B cell (primary cell): ENCODE data around the gene SRGAP2C. TPM values are rescaled to one million over a fixed set of nuclear protein-coding genes. Genes with fewer than 3 reads are reported as not detected.
"Not testable (repeated sequence)": the region's sequence is repeated elsewhere in the genome, so short reads cannot be mapped to it uniquely, and the experiment has no call there.

ENCODE experiments used
- ATAC-seq: fragments of 200-7000 bp; cut with Tn5 transposase; one replicate; pipeline ENCODE4 v1.10.0; 2021; ENCODE audit warnings: low read depth, mild to moderate bottlenecking, moderate number of reproducible peaks, moderate library complexity
- CTCF ChIA-PET: fragments of 350-600 bp; sonication (Branson Sonifier 250); formaldehyde crosslinking; loops from one replicate; lab custom pipeline; 2021; ENCODE audit warnings: antibody characterized with exemption, inconsistent platforms; lab: Charles Lee
- POLR2A ChIA-PET: fragments of 350-600 bp; sonication (Branson Sonifier 250); formaldehyde crosslinking; loops from one replicate; lab custom pipeline; 2021; ENCODE audit warnings: antibody characterized with exemption; lab: Charles Lee
- DNase-seq: peaks from one replicate; pipeline ENCODE4 v3.0.0; 2013
- H2AFZ ChIP-seq: 2 replicates; pipeline ENCODE4 v1.6.1; 2012; ENCODE audit warnings: mild to moderate bottlenecking, low read depth, low read length; ENCODE audit not compliant: insufficient read depth, poor library complexity, severe bottlenecking
- H3K27ac ChIP-seq, 2 donors: 1 replicate in 1 of 2; 2 replicates in 1 of 2; pipeline ENCODE4 v1.5.1; 2012 to 2013; ENCODE audit warnings: low read length in 2 of 2, mild to moderate bottlenecking in 2 of 2, moderate library complexity in 1 of 2
- H3K27me3 ChIP-seq, 4 experiments: fragments of 200-600 bp in 1 of 4; sonication (generic) in 1 of 4; replicated peaks in 1 of 4; 1 replicate in 2 of 4; 2 replicates in 2 of 4; pipeline versions ENCODE4 v1.6.1 to v1.7.0; 2013 to 2016; ENCODE audit warnings: low read length in 3 of 4, mild to moderate bottlenecking in 2 of 4, mixed read lengths in 1 of 4, moderate library complexity in 1 of 4; ENCODE audit not compliant: insufficient read depth in 4 of 4, control insufficient read depth in 3 of 4; ENCODE audit errors: control extremely low read depth in 1 of 4
- H3K36me3 ChIP-seq, 2 experiments: replicated peaks in 1 of 2; 1 replicate in 1 of 2; 2 replicates in 1 of 2; pipeline versions ENCODE4 v1.6.1 to v1.7.1; 2013; ENCODE audit warnings: low read length in 1 of 2; ENCODE audit not compliant: insufficient read depth in 2 of 2, control insufficient read depth in 1 of 2; ENCODE audit errors: control extremely low read depth in 1 of 2, extremely low read depth in 1 of 2
- H3K4me1 ChIP-seq, 2 donors: fragments of 200-600 bp in 1 of 2; sonication (generic) in 1 of 2; 1 replicate in 1 of 2; 2 replicates in 1 of 2; pipeline versions ENCODE4 v1.5.1 to v1.6.1; 2013 to 2017; ENCODE audit warnings: low read length in 2 of 2; ENCODE audit not compliant: control insufficient read depth in 2 of 2, insufficient read depth in 2 of 2
- H3K4me2 ChIP-seq: replicated peaks from 2 replicates; pipeline ENCODE3; 2012; ENCODE audit warnings: mild to moderate bottlenecking, low read depth, low read length; ENCODE audit not compliant: poor library complexity, severe bottlenecking
- H3K4me3 ChIP-seq, 5 experiments: fragments of 200-600 bp in 1 of 5; sonication (generic) in 1 of 5; 1 replicate in 3 of 5; 2 replicates in 2 of 5; pipeline versions ENCODE4 v1.5.1 to v1.7.0; 2011 to 2016; ENCODE audit warnings: low read length in 4 of 5, mild to moderate bottlenecking in 4 of 5, low read depth in 2 of 5, control low read depth in 1 of 5, moderate library complexity in 1 of 5; ENCODE audit not compliant: insufficient read depth in 1 of 5; ENCODE audit errors: control extremely low read depth in 1 of 5, extremely low read depth in 1 of 5
- H3K79me2 ChIP-seq: fragments of 200-600 bp; sonication (generic); one replicate; pipeline ENCODE4 v1.6.0; 2016; ENCODE audit warnings: low read length; ENCODE audit not compliant: control insufficient read depth, insufficient read depth
- H3K9ac ChIP-seq: fragments of 200-600 bp; sonication (generic); 2 replicates; pipeline ENCODE4 v1.6.1; 2017; ENCODE audit warnings: mild to moderate bottlenecking, low read length, moderate library complexity
- H3K9me3 ChIP-seq, 3 donors: one replicate each; pipeline versions ENCODE4 v1.6.1 to v1.7.1; 2013; ENCODE audit warnings: low read length in 2 of 3; ENCODE audit not compliant: control insufficient read depth in 2 of 3, insufficient read depth in 1 of 3; ENCODE audit errors: control extremely low read depth in 1 of 3
- H4K20me1 ChIP-seq: 2 replicates; pipeline ENCODE4 v1.6.0; 2012; ENCODE audit warnings: mild to moderate bottlenecking, low read length; ENCODE audit not compliant: insufficient read depth, control insufficient read depth, poor library complexity, severe bottlenecking
- H3K27ac Mint-ChIP-seq: one replicate; pipeline ENCODE4 v1.8.0; 2021; ENCODE audit warnings: mixed read lengths
- H3K27me3 Mint-ChIP-seq: one replicate; pipeline ENCODE4 v1.8.0; 2021; ENCODE audit warnings: mixed read lengths
- H3K4me1 Mint-ChIP-seq: one replicate; pipeline ENCODE4 v1.8.0; 2021; ENCODE audit warnings: mixed read lengths
- H3K4me3 Mint-ChIP-seq: one replicate; pipeline ENCODE4 v1.8.0; 2021; ENCODE audit warnings: mixed read lengths
- H3K9me3 Mint-ChIP-seq: one replicate; pipeline ENCODE4 v1.8.0; 2022; ENCODE audit warnings: mixed read lengths; ENCODE audit not compliant: insufficient read depth
- WGBS: methylation state at CpG from one replicate; pipeline ENCODE4 v1.1.5; 2013; ENCODE audit warnings: missing lambda C conversion rate; ENCODE audit not compliant: insufficient coverage; 5-methylcytosine and 5-hydroxymethylcytosine counted together
- intact Hi-C: fragments of 100-400 bp; cut with micrococcal nuclease; formaldehyde crosslinking; loops from one replicate; pipeline ENCODE4 v1.10.0; 2022
- polyA minus RNA-seq: library from RNA; depleted of rRNA, polyadenylated mRNA; stranded (reverse); fragments of >200 nt; gene quantifications from 2 replicates; pipeline ENCODE4 v1.2.3, GENCODE V29; 2012
- polyA plus RNA-seq: library from polyadenylated mRNA; depleted of rRNA; stranded (reverse); fragments of >200 nt; gene quantifications from 2 replicates; pipeline ENCODE4 v1.2.3, GENCODE V29; 2012
- total RNA-seq, 2 donors: library from RNA; stranded (reverse); fragments of 120-200 nt in 1 of 2; gene quantifications; 1 replicate in 1 of 2; 2 replicates in 1 of 2; pipeline versions ENCODE4 v1.2.3 to v1.2.4, GENCODE V29; 2013 to 2022

SRGAP2C gene
- total RNA-seq = 38.8 and 40.7 TPM in 2 replicates
- total RNA-seq (2013) = 6.8 TPM
- polyA plus RNA-seq = 2.2 and 3.2 TPM in 2 replicates
- 6.7 and 12.0 TPM in 2 replicates for polyA minus RNA-seq

DNA sequence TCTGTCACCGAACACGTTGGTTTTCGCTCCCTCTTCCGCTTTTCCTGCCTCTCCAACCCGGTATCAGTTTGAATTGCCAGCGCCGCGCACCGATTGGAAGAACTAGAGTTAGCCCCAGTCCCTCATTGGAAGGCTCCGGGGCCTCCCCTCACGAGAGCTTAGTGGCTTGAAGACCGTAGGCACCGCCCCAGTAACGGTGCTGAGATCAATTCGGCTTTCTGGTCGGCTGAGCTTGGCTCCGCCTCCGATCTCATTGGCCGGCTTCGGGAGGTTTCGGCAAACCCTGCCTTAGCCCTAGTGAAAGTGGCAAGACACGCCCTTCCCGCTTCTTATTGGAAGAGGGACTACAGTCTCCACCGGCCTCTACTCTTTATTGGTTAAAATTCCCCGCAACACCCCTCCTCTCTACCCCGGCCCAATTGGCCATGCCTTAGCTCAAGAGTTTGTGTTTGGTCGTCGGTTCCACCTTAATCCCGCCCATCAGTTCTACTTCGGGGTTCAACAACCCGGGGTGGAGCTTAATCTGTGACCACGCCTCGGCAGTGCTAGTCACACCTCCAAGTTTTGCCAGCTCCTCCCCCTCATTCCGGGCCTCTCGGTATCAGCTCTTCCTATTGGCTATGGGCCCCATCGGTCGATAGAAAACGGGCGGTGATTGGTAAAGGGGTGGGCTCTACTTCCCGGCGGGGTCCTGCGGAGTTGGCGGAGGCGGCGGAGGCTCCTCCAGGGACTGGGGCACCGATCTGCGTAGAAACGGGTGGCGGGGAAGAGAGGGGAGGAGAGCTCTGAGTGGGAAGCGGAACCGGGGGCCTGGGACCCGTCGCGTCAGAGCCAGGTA, at the start of gene SRGAP2C, which contains the start of gene FAM72B:
Gene SRGAP2C, plus strand, starts transcription at position 686 of the 838 bp plus-strand sequence. CDS start 2,472 bp downstream, outside the sequence.
Gene FAM72B, minus strand, starts transcription at position 51 of the 838 bp plus-strand sequence. CDS start 851 bp downstream, outside the sequence.
- CTCF ChIA-PET = not testable (repeated sequence)

DNA sequence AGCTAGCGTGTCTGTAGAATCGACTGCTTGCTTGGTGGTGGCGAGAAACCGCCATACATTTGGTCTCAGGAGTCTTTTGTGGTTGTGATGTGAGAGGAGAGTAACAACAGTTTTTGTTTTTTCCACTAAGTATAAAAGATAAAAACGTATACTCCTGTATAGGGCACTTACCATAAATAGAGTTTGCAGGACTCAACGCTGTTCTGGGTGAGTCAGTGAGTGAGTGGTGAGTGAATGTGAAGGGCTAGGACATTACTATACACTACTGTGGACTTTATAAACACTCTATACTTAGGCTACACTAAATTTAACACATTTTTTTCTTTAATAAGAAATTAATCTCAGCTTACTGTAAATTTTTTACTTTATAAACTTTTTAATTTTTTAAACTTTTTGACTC, 44.4 kb upstream of the SRGAP2C start:
- CTCF ChIA-PET, H3K9ac ChIP-seq, ATAC-seq, H3K4me1 ChIP-seq, H3K27ac ChIP-seq, H3K4me3 Mint-ChIP-seq, H3K27me3 Mint-ChIP-seq, H3K9me3 ChIP-seq, POLR2A ChIA-PET, H3K36me3 ChIP-seq, H3K9me3 Mint-ChIP-seq, H3K4me2 ChIP-seq, intact Hi-C loops, H3K4me3 ChIP-seq, DNase-seq, H2AFZ ChIP-seq, H4K20me1 ChIP-seq, H3K4me1 Mint-ChIP-seq, H3K27ac Mint-ChIP-seq, H3K79me2 ChIP-seq, H3K27me3 ChIP-seq: not testable (repeated sequence)
- no CpG with 5 or more reads among the region's 6 CpGs for WGBS

More for the DNA sequence above, at the start of gene SRGAP2C, which contains the start of gene FAM72B:
- H3K9me3 Mint-ChIP-seq, H3K79me2 ChIP-seq, POLR2A ChIA-PET, intact Hi-C loops, H3K4me1 ChIP-seq, H3K4me1 Mint-ChIP-seq, H3K36me3 ChIP-seq, H3K27me3 ChIP-seq, H3K27me3 Mint-ChIP-seq, H3K4me2 ChIP-seq, H3K9me3 ChIP-seq, H4K20me1 ChIP-seq: not testable (repeated sequence)
- Mint-ChIP-seq H3K27ac (peak within 1 kb of the TSS; percentile 97), H3K4me3 (peak within 1 kb of the TSS; percentile 95)
- under 1% methylated on average over 23 of the region's 54 CpGs for WGBS
- DNase-seq (peak; percentile 96), ATAC-seq (peak; percentile 77)
- Histone ChIP-seq H3K9ac (peak within 1 kb of the TSS; percentile 42), H2AFZ (peak within 1 kb of the TSS; percentile 10), H3K27ac (peak within 1 kb of the TSS in 1 of 2 donors; percentile 63), H3K4me3 (peak within 1 kb of the TSS in 4 of 5 experiments; percentile 44 to 56 (median 47))
